Measurements from ENCODE around the gene ABHD5.
"Not testable (repeated sequence)": the region's sequence is repeated elsewhere in the genome, so short reads cannot be mapped to it uniquely, and the experiment has no call there.

The ABHD5 gene

GRCh38 chr3:43690400-43691119 is at the start of gene ABHD5:
TSS of gene ABHD5 (plus strand) at chr3:43690938. CDS start at chr3:43690993, 55 bp downstream.
- DNase-seq: peak; percentile 82 to 86

- no peak for DNase-seq
Measured at GRCh38 chr3:43641306-43642114, 49.2 kb upstream of the ABHD5 start.

GRCh38 chr3:43644443-43644842 is 46.3 kb upstream of the ABHD5 start:
- DNase-seq: no peak

GRCh38 chr3:43647331-43648166 is 43.2 kb upstream of the ABHD5 start:
- DNase-seq: no peak

GRCh38 chr3:43648957-43649356 is 41.8 kb upstream of the ABHD5 start:
- DNase-seq: no peak

GRCh38 chr3:43649365-43649968 is 41.3 kb upstream of the ABHD5 start:
- DNase-seq: no peak

- DNase-seq: no peak
Measured at GRCh38 chr3:43650345-43650744, 40.4 kb upstream of the ABHD5 start.

GRCh38 chr3:43656390-43656789 is 34.3 kb upstream of the ABHD5 start:
- DNase-seq: not testable (repeated sequence)

GRCh38 chr3:43659250-43659880 is 31.4 kb upstream of the ABHD5 start:
- DNase-seq: no peak

GRCh38 chr3:43661376-43661775 is 29.4 kb upstream of the ABHD5 start:
- not testable (repeated sequence) for DNase-seq

- DNase-seq: not testable (repeated sequence)
Measured at GRCh38 chr3:43665011-43665410, 25.7 kb upstream of the ABHD5 start.

GRCh38 chr3:43670635-43671522 is 19.9 kb upstream of the ABHD5 start:
- no peak for DNase-seq

GRCh38 chr3:43674345-43675085 is 16.2 kb upstream of the ABHD5 start:
- DNase-seq: no peak

- DNase-seq: no peak
Measured at GRCh38 chr3:43675593-43675992, 15.1 kb upstream of the ABHD5 start.

- peak; percentile 33 to 48 for DNase-seq
Measured at GRCh38 chr3:43676441-43676840, 14.3 kb upstream of the ABHD5 start.

- DNase-seq: not testable (repeated sequence)
Measured at GRCh38 chr3:43678375-43678774, 12.4 kb upstream of the ABHD5 start.

GRCh38 chr3:43678887-43679449 is 11.8 kb upstream of the ABHD5 start:
- not testable (repeated sequence) for DNase-seq

- not testable (repeated sequence) for DNase-seq
Measured at GRCh38 chr3:43680857-43681256, 9.9 kb upstream of the ABHD5 start.

GRCh38 chr3:43684944-43685343 is 5.8 kb upstream of the ABHD5 start:
- no peak for DNase-seq

GRCh38 chr3:43685921-43686320 is 4.8 kb upstream of the ABHD5 start:
- DNase-seq: no peak

Data from Kasumi-1 (cell line).